SK-N-SH (cell line): ENCODE results near the gene PBX4. TPM values are rescaled to one million over a fixed set of nuclear protein-coding genes. Genes with fewer than 3 reads are reported as not detected.

Experiments
- CTCF ChIA-PET: fragments of 300-600, 350-600 bp; formaldehyde crosslinking; extraction: SDS; loops from one replicate; lab custom pipeline; 2021; lab: Yijun Ruan, JAX
- POLR2A ChIA-PET: fragments of 350-600 bp; sonication (Branson Sonifier 250); formaldehyde crosslinking; extraction: SDS; loops from one replicate; lab custom pipeline; 2020; ENCODE audit warnings: antibody characterized with exemption, inconsistent platforms; lab: Yijun Ruan, JAX
- DNase-seq: peaks from one replicate; pipeline ENCODE4 v3.0.0; 2012
- H2AFZ ChIP-seq: fragments of 200-600 bp; sonication (generic); 2 replicates; pipeline ENCODE4 v1.8.1; 2016; ENCODE audit warnings: antibody characterized with exemption, mild to moderate bottlenecking, low read depth
- H3F3A ChIP-seq: fragments of 200-600 bp; sonication (generic); replicated peaks from 2 replicates; pipeline ENCODE3; 2016; ENCODE audit warnings: antibody characterized with exemption, mild to moderate bottlenecking; ENCODE audit not compliant: insufficient read depth
- H3K27ac ChIP-seq, 2 experiments: fragments of 200-500 bp in 1 of 2; fragments of 200-600 bp in 1 of 2; sonication (Bioruptor generic) in 1 of 2; sonication (generic), shearing (Covaris generic) in 1 of 2; 2 replicates each; pipeline versions ENCODE4 v1.5.1 to v1.6.1; 2014 to 2016; ENCODE audit warnings: low read depth in 2 of 2, inconsistent platforms in 1 of 2, low read length in 1 of 2, mild to moderate bottlenecking in 1 of 2, mixed read lengths in 1 of 2
- H3K27me3 ChIP-seq: fragments of 200-600 bp; sonication (generic), shearing (Covaris generic); 2 replicates; pipeline ENCODE4 v1.6.1; 2016; ENCODE audit warnings: mixed run types; ENCODE audit not compliant: insufficient read depth
- H3K36me3 ChIP-seq, 2 experiments: fragments of 200-500 bp in 1 of 2; fragments of 200-600 bp in 1 of 2; sonication (Bioruptor generic) in 1 of 2; sonication (generic) in 1 of 2; replicated peaks in 1 of 2; 2 replicates each; pipeline versions ENCODE3 to v1.5.1; 2014 to 2016; ENCODE audit warnings: low read length in 1 of 2, mild to moderate bottlenecking in 1 of 2; ENCODE audit not compliant: insufficient read depth in 2 of 2, control insufficient read depth in 1 of 2
- H3K4me1 ChIP-seq, 2 experiments: fragments of 200-500 bp in 1 of 2; fragments of 200-600 bp in 1 of 2; sonication (Bioruptor generic) in 1 of 2; sonication (generic), shearing (Covaris generic) in 1 of 2; 2 replicates each; pipeline versions ENCODE4 v1.5.1 to v1.6.1; 2014 to 2016; ENCODE audit warnings: low read depth in 1 of 2, low read length in 1 of 2, mixed run types in 1 of 2; ENCODE audit not compliant: insufficient read depth in 2 of 2, control insufficient read depth in 1 of 2
- H3K4me2 ChIP-seq: fragments of 200-600 bp; sonication (generic), shearing (Covaris generic); 2 replicates; pipeline ENCODE4 v1.6.1; 2017; ENCODE audit warnings: mixed run types
- H3K4me3 ChIP-seq, 2 experiments: fragments of 200-500 bp in 1 of 2; fragments of 200-600 bp in 1 of 2; sonication (Bioruptor generic) in 1 of 2; sonication (generic), shearing (Covaris generic) in 1 of 2; 2 replicates each; pipeline versions ENCODE4 v1.5.1 to v1.8.1; 2014 to 2016; ENCODE audit warnings: low read depth in 2 of 2, inconsistent platforms in 1 of 2, low read length in 1 of 2, mild to moderate bottlenecking in 1 of 2, mixed read lengths in 1 of 2, moderate library complexity in 1 of 2
- H3K79me2 ChIP-seq: fragments of 200-600 bp; sonication (generic); 2 replicates; pipeline ENCODE4 v1.8.1; 2017; ENCODE audit warnings: mild to moderate bottlenecking; ENCODE audit not compliant: insufficient read depth
- H3K9ac ChIP-seq: fragments of 200-600 bp; sonication (generic); 2 replicates; pipeline ENCODE4 v1.6.1; 2017; ENCODE audit warnings: mixed run types
- H3K9me2 ChIP-seq: fragments of 200-600 bp; sonication (generic); 2 replicates; pipeline ENCODE4 v1.6.1; 2017; ENCODE audit warnings: mixed run types
- H3K9me3 ChIP-seq: fragments of 200-600 bp; sonication (generic); 2 replicates; pipeline ENCODE4 v1.6.1; 2017; ENCODE audit warnings: mixed run types, mild to moderate bottlenecking, moderate library complexity
- H4K20me1 ChIP-seq: fragments of 200-600 bp; sonication (generic); 2 replicates; pipeline ENCODE4 v1.6.1; 2017; ENCODE audit warnings: mild to moderate bottlenecking, mixed run types; ENCODE audit not compliant: insufficient read depth
- CHD2 ChIP-seq: fragments of 150-350 bp; IDR thresholded peaks from 2 replicates; pipeline ENCODE4 v1.6.1; 2018; ENCODE audit warnings: low read length; ENCODE audit not compliant: partially characterized antibody
- FOSL2 ChIP-seq: IDR thresholded peaks from 2 replicates; pipeline ENCODE4 v1.4.0; 2012; ENCODE audit warnings: low read depth, mild to moderate bottlenecking, moderate library complexity, borderline replicate concordance
- GATA2 ChIP-seq: sonication (generic); formaldehyde crosslinking; IDR thresholded peaks from 2 replicates; pipeline ENCODE4 v1.5.0; 2020; ENCODE audit warnings: mild to moderate bottlenecking, missing genetic modification reagents
- MEF2A ChIP-seq: IDR thresholded peaks from 2 replicates; pipeline ENCODE4 v1.4.0; 2012; ENCODE audit warnings: low read depth, borderline replicate concordance
- NFIC ChIP-seq: IDR thresholded peaks from 2 replicates; pipeline ENCODE4 v1.4.0; 2012; ENCODE audit warnings: borderline replicate concordance
- RAD21 ChIP-seq: IDR thresholded peaks from 2 replicates; pipeline ENCODE4 v1.6.1; 2012; ENCODE audit warnings: mild to moderate bottlenecking, low read length
- SIN3A ChIP-seq: IDR thresholded peaks from 2 replicates; pipeline ENCODE4 v1.6.1; 2012; ENCODE audit warnings: low read depth, mild to moderate bottlenecking, low read length, moderate library complexity, borderline replicate concordance
- TEAD4 ChIP-seq: IDR thresholded peaks from 2 replicates; pipeline ENCODE4 v1.4.0; 2012; ENCODE audit warnings: mild to moderate bottlenecking, borderline replicate concordance; ENCODE audit not compliant: insufficient read depth
- USF1 ChIP-seq: IDR thresholded peaks from 2 replicates; pipeline ENCODE4 v1.4.0; 2012; ENCODE audit warnings: low read depth, borderline replicate concordance
- YY1 ChIP-seq: IDR thresholded peaks from 2 replicates; pipeline ENCODE4 v1.4.0; 2012; ENCODE audit warnings: low read depth, mild to moderate bottlenecking
- WGBS: methylation state at CpG from one replicate; pipeline ENCODE4 v1.1.6; 2017; ENCODE audit warnings: low lambda C conversion rate; 5-methylcytosine and 5-hydroxymethylcytosine counted together
- polyA plus RNA-seq, 3 experiments: library from polyadenylated mRNA; depleted of rRNA; stranded (reverse); fragments of >200 nt; gene quantifications; 2 replicates each; pipeline ENCODE4 v1.2.3, GENCODE V29; 2012

Gene PBX4
- polyA plus RNA-seq, 1 of the 3 experiments (the other 2 are of a cell fraction): 6.4 TPM

DNA sequence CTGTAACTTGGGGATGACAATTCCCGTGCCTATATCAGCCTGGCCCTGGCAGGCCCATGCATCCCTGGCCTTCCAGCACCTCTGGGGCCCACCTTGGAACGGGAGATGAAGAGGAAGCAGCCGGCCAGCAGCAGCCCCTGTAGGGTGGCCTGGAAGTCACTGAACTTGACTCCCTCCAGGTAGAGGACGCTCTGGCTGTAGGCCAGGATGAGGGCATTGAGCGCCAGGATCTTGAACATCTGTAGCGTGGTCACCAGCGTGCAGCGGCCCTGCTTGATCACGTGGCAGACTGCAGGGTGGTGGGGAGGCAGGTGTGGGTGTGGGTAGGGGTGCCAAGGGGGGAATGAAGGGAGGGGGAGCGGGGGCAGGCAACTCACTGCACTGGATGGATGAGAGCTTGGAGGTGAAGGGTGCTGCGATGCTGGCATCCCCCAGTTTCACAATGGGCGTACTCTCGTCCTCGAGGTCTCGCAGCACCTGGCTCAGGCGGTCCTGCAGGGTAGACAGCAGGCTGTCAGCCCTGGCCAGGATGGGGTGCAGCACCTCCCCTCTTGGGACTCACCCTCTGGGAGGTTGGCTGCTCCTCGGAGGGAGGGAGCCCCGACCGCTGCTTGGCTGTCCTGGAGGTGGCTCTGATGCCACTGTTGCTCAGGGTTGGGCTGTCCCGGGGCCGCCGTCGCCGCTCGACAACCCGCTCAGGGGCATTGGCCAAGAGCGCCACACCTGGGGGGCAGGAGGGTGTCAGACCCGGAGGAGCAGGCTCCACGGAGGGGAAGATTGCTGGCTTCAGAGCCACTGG lies 28.7 kb upstream of the PBX4 start:
- H3K4me3 ChIP-seq: no peak overlapping the region
- H3K27me3 ChIP-seq: no peaks in the 10 kb centered on the region
- no peaks in the 10 kb centered on the region for H3K9me2 ChIP-seq
- H3K4me1 ChIP-seq: peaks cover 0 to 10% of the 10 kb centered on the region in 2 experiments; a peak in 1 of 4 replicates
- no peaks in the 10 kb centered on the region for H3K79me2 ChIP-seq
- no peaks in the 10 kb centered on the region for H4K20me1 ChIP-seq
- no peak overlapping the region; a peak in 1 of 4 replicates for H3K27ac ChIP-seq
- peaks cover 3% of the 10 kb centered on the region for H3F3A ChIP-seq
- TF ChIP-seq USF1 (no peak), GATA2 (no peak), MEF2A (no peak), YY1 (no peak), FOSL2 (no peak), RAD21 (no peak)
- POLR2A ChIA-PET: no interaction called here
- H3K9me3 ChIP-seq: no peaks in the 10 kb centered on the region
- H3K36me3 ChIP-seq: peaks cover 7 to 63% of the 10 kb centered on the region in 2 experiments
- H2AFZ ChIP-seq: no peak overlapping the region
- WGBS: 91% methylated on average over 9 of the region's 29 CpGs
- CTCF ChIA-PET: interaction anchor here (0.9 to 1.4 kb wide), 2 partner anchors 95 to 115 kb away, joined by 3 read pairs; no protein-coding TSS in a partner anchor
- no peak for DNase-seq
- no peak overlapping the region for H3K9ac ChIP-seq
- no peak overlapping the region for H3K4me2 ChIP-seq

DNA sequence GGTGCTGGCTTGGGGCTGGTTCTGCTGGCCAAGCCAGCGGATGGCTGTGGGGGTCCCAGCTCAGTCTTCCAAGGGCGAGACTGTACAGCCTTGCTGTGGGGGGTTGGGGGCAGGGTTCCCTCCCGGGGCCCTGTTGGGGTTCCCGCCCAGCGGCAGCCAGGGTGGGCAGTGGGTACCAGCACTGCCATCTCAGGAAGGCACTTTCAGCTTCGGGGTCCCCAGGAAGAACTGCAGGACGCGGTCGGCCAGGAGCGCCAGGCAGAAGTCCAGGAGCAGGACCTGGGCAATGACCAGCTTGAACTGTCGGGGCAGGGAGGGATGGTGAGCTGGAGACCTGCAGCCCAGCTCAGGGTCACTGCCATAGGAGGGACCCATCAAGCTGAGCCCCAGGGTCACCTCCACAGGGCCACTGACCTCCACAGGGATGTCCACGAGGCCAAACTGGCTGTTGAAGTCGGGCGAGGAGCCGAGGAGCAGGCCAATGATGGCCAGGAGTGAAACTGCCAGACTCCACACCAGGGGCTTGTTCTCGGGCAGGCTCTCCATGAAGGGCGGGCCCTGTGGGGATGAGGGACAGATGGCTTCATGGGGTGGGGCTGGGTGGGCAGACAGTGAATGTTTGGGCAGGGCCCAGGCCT lies 26.9 kb upstream of the PBX4 start:
- H2AFZ ChIP-seq: no peak overlapping the region
- peaks cover 3% of the 10 kb centered on the region for H3F3A ChIP-seq
- ChIA-PET POLR2A (interaction anchor here (0.7 kb wide), 1 partner anchor 10 kb away, joined by 3 read pairs; no protein-coding TSS in a partner anchor), CTCF (interaction anchor here (2.0 to 13.3 kb wide), 5 partner anchors 11 to 114 kb away, joined by 18 to 175 read pairs (median 28); partner anchors contain the start of genes LPAR2 and YJEFN3)
- no peak overlapping the region for H3K4me3 ChIP-seq
- no peak overlapping the region for H3K4me2 ChIP-seq
- no peaks in the 10 kb centered on the region for H4K20me1 ChIP-seq
- no peaks in the 10 kb centered on the region for H3K79me2 ChIP-seq
- no peak overlapping the region for H3K27ac ChIP-seq
- 92% methylated on average over 6 of the region's 17 CpGs for WGBS
- H3K9me3 ChIP-seq: no peaks in the 10 kb centered on the region
- no peak overlapping the region for H3K9ac ChIP-seq
- H3K9me2 ChIP-seq: no peaks in the 10 kb centered on the region
- peaks cover 3 to 45% of the 10 kb centered on the region in 2 experiments for H3K36me3 ChIP-seq
- DNase-seq: no peak
- H3K27me3 ChIP-seq: no peaks in the 10 kb centered on the region
- H3K4me1 ChIP-seq: peaks cover 0 to 8% of the 10 kb centered on the region in 2 experiments; a peak in 1 of 4 replicates
- no peak for TF ChIP-seq SIN3A
- no peak for TF ChIP-seq TEAD4
- TF ChIP-seq NFIC: no peak
- TF ChIP-seq CHD2: no peak
- TF ChIP-seq, all 33 proteins: peak for 0
